ENCODE measurements around the gene LRRC8C. TPM values are rescaled to one million over a fixed set of nuclear protein-coding genes. Genes with fewer than 3 reads are reported as not detected.

Gene LRRC8C
- total RNA-seq, 1 donor from 2014 or later, result 7.7 TPM

DNA sequence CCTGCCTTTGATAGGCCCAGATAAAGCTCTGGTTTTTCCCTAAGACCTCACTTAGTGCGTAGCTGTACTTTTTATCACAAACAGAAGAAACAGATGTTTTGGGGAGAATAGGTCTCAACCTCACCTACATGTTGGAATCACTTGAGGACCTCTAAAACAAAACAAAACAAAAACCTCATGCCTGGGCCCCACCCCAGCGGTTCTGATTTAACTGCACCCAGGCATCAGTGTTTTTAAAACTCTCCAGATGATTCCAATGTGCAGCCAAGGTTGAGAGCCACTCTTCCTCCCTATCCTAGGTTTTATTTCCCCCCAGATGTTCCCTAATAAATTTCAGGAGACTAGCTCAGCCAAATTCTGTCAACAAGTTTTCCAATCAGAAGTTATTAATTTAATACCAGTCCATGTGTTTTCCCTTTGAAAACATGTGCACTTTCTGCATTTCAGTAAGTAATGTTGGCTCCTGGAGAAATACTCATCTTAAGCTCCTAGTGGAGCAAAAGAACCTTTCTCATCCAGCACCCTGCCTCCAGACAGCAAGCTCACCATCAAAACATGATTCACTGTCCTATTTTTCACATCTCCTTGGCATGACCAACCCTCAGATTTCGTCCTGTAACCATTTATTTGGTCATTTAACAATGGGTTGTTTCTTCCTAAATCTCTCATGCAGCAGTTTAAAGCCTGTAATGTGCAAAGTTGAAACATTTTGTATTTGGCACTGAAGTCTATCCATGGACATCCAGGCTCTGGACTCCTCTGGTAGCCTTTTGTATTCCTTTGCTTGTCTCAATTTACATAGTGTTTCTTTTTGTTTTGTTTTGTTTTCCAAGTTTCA, 27.5 kb downstream of the LRRC8C start:
- ATAC-seq, result no peak
- intact Hi-C loops (cut with DNase I), result no loop called here
- no peak for DNase-seq (ENCODE audit: missing footprints)

DNA sequence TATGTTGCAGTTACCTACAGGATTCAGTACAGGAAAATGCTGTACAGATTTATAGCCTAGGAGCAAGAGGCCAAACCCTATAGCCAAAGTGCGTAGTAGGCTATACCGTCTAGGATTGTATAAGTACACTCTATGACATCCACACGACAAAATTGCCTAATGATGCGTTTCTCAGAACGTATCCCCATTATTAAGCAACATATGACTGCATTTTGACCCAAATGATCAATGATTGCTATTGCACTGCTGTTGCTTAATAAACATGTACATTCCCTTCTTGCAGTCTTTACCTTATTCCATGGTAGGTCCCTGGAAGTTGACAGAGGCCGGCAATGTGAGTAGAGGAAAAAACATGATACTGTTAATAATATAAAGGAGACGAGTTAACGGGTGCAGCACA, 33.0 kb downstream of the LRRC8C start:
- intact Hi-C loops (cut with DNase I), result no loop called here
- DNase-seq (ENCODE audit: missing footprints), result no peak
- ATAC-seq, result no peak

GRCh38 chr1:89666640-89667039, 33.7 kb downstream of the LRRC8C start:
- ATAC-seq (no peak), DNase-seq (ENCODE audit: missing footprints) (no peak)
- intact Hi-C loops (cut with DNase I), result no loop called here

DNA sequence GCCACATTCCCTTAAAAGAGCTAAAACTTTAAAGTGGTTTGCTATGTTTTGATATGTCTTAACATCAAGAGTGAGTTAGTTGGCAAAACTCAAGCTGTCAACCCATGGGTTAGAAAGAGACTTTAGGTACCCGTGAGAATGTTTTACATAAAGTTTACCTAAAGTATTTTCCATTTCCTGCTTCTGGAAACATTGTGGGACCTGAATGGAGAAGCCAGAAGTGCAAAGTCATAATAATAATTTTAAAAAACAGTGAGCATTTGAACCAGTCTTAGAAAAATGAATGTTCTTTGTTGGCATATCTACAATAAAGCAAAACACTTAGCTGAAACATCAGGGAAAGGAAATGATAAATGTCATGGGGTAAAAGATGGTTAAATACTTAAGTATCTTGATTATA, 34.8 kb downstream of the LRRC8C start:
- no peak for DNase-seq (ENCODE audit: missing footprints)

GRCh38 chr1:89668961-89669360, 36.0 kb downstream of the LRRC8C start:
- ATAC-seq (no peak), DNase-seq (ENCODE audit: missing footprints) (no peak)
- intact Hi-C loops (cut with DNase I), result no loop called here

More for the DNA sequence above, 34.8 kb downstream of the LRRC8C start:
- no peak for ATAC-seq
- intact Hi-C loops (cut with DNase I), result no loop called here

GRCh38 chr1:89669441-89669840, 36.5 kb downstream of the LRRC8C start:
- ATAC-seq (no peak), DNase-seq (ENCODE audit: missing footprints) (no peak)
- intact Hi-C loops (cut with DNase I), result no loop called here

DNA sequence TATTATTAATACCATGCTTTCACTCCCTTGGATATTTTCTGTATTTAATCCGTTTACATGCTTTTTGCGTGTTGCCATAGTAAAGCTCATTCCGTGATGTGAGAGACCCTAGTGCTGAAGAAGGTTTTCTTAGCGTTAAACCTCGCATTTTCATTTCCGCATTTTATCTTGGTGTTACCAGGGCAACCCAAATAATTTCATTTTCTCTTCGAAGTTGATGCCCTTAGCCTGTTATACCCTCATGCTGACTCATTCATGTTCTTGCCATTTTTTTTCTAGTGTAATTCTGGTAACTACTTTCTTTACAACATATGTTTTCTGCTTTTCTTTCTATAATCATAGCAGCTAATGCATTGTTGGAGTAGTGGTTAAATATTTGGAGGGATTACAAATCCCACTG, 37.2 kb downstream of the LRRC8C start:
- DNase-seq (ENCODE audit: missing footprints) (no peak), ATAC-seq (peak; percentile 48)
- intact Hi-C loops (cut with DNase I), result no loop called here

DNA sequence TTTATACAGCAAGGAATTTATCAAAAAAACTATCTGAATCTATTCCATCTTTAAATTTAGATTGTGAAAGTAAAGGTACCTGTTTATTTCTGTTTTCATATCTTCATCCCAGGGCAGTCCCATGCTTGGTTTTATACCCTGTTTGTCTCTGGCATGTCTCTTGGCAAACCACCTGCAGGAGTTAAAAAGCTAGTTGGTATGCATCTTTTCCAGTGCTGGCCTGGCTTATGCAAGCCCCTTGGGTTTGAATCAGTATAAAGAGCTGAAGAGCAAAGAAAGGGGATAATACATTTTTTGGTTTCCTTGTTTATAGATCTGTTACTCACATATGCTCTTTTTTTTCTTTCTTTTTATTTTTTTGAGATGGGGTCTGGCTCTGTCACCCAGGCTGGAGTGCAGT, 37.8 kb downstream of the LRRC8C start:
- intact Hi-C loops (cut with DNase I), result no loop called here
- ATAC-seq, result no peak
- DNase-seq (ENCODE audit: missing footprints), result no peak

- ATAC-seq, result no peak
Measured at GRCh38 chr1:89671775-89672488, 39.0 kb downstream of the LRRC8C start.

DNA sequence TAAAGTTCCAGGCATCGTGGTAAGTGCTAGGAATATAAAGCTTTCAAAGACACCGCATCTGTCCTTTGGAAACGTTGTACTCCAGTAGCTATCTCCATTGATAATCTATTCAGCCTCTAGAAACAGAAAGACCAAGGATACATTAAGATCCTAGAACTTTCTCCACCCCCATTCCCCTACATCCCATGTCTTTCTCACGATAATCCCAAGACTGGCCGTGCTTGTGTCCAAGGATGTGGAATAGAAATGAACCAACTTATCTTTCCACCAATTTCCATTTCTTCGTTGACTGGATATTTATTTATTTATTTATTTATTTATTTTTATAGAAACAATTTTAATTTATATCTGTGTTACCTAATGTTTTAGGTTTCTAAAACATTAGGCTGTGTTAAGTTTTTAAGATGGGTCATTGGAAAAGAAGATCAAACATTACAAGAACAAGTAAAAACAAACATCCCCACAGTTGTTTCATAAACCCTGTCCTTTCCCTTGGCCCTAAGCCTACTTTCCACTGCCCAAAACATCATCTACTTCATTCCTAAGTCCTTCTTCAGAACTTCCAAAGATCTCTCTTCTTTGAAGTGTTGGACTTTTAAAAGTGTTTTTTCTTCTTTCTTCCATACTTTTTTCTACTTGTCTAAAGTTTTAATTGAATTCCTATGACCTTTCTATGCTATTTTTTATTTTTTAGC, 39.7 kb downstream of the LRRC8C start:
- DNase-seq (ENCODE audit: missing footprints), result no peak
- no peak for ATAC-seq
- intact Hi-C loops (cut with DNase I), result no loop called here

More at GRCh38 chr1:89671775-89672488, 39.0 kb downstream of the LRRC8C start:
- no peak for DNase-seq (ENCODE audit: missing footprints)
- intact Hi-C loops (cut with DNase I), result no loop called here

DNA sequence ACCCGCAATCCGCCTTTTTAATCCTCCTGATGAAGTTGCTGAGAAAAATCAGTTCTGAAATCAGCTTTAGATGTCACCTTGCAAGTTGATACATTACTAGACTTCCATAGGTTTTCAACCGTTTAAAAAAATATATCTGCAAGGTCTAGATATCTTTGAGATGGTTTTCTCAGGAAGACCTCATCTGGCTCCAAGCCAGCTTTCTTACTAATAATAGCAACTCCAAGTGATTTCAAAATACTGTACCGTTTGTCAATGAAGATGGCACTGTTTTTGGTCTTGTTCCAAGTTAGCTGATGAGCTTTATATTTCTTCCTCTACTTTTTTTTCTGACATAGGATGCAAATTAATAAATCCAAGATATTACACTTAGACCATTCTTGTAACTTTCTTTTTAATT, 40.3 kb downstream of the LRRC8C start:
- no peak for ATAC-seq
- intact Hi-C loops (cut with DNase I), result no loop called here
- DNase-seq (ENCODE audit: missing footprints), result no peak

GRCh38 chr1:89675677-89676076, 42.8 kb downstream of the LRRC8C start:
- intact Hi-C loops (cut with DNase I), result no loop called here
- DNase-seq (ENCODE audit: missing footprints) (no peak), ATAC-seq (no peak)

GRCh38 chr1:89681045-89681729, 48.3 kb downstream of the LRRC8C start:
- intact Hi-C loops (cut with DNase I), result no loop called here
- no peak for DNase-seq (ENCODE audit: missing footprints)
- ATAC-seq, result no peak

DNA sequence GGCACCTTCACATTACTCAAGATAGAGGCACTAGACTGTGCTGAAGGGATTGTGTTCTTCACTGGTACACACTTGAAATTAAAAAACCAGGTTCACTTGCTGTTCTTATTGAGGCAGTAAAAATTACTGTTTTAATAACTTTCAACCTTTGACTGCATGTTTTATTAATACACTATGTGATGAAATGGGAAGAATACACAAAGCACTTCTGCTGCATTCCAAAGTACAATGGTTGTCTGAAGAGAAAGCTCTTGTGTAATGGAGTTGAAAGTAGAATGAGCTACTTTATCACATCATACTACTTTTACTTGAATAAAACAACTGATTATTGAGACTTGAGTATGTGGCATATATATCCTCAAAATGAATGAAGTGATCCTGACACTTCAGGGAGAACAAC, 49.7 kb downstream of the LRRC8C start:
- intact Hi-C loops (cut with DNase I), result no loop called here
- no peak for DNase-seq (ENCODE audit: missing footprints)
- ATAC-seq, result no peak

DNA sequence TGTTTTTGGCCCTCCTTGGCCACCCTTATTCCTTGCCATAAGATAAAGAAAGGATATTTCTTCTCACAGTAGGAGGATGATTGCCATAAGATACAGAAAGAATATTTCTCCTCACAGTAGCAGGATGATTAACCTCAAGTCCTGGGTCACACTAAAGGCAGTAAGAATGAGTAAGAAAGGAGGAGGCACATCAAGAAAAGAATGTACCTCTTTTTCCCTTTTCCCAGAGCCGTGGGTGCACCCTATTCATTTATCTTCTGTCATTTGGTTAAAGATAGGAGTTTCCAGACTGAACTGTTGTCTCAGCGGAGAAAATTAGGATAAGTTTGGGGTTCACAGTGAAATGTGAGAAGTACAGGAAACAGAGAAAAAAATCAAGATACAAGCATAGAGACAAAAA, 52.5 kb downstream of the LRRC8C start:
- intact Hi-C loops (cut with DNase I), result no loop called here
- DNase-seq (ENCODE audit: missing footprints), result no peak
- no peak for ATAC-seq

GRCh38 chr1:89686520-89686919, 53.6 kb downstream of the LRRC8C start:
- ATAC-seq, result no peak
- no peak for DNase-seq (ENCODE audit: missing footprints)
- intact Hi-C loops (cut with DNase I), result no loop called here

- DNase-seq (ENCODE audit: missing footprints) (no peak), ATAC-seq (no peak)
- intact Hi-C loops (cut with DNase I), result no loop called here
Measured at GRCh38 chr1:89687254-89687653, 54.3 kb downstream of the LRRC8C start.

- intact Hi-C loops (cut with DNase I), result no loop called here
- DNase-seq (ENCODE audit: missing footprints) (no peak), ATAC-seq (no peak)
Measured at GRCh38 chr1:89688607-89689006, 55.7 kb downstream of the LRRC8C start.

GRCh38 chr1:89689234-89689633, 56.3 kb downstream of the LRRC8C start:
- ATAC-seq (no peak), DNase-seq (ENCODE audit: missing footprints) (no peak)
- intact Hi-C loops (cut with DNase I), result no loop called here
